Measurements from ENCODE around the gene NAGLU.

- TF ChIP-seq CTCF (optimal IDR thresholded peaks at IDR 0.05 in 1 of 3, IDR thresholded peaks at IDR 0.05 in 1 of 3, conservative IDR thresholded peaks at IDR 0.05 in 1 of 3; ENCODE audit: extremely low read depth in 1 of 3, insufficient read depth in 2 of 3, low read length in 3 of 3), result no peak
- TF ChIP-seq EZH2 (IDR thresholded peaks at IDR 0.05; ENCODE audit: low read length), result no peak
Observed at GRCh38 chr17:42514867-42515266, 21.2 kb upstream of the NAGLU start.

All from keratinocyte (primary cell).